Activated B cell treated with CpG ODN at 0.5 μM for 24 hours (primary cell): ENCODE measurements around the gene COA8. TPM values are rescaled to one million over a fixed set of nuclear protein-coding genes. Genes with fewer than 3 reads are reported as not detected.

Source experiments
- ATAC-seq: fragments of 200-7000 bp; cut with Tn5 transposase; one replicate; pipeline ENCODE4 v1.10.0; 2021; ENCODE audit warnings: low read depth, mild to moderate bottlenecking, moderate library complexity
- CTCF ChIA-PET: fragments of 350-600 bp; sonication (Branson Sonifier 250); formaldehyde crosslinking; loops from one replicate; lab custom pipeline; 2021; ENCODE audit warnings: antibody characterized with exemption; lab: Charles Lee
- POLR2A ChIA-PET: fragments of 350-600 bp; sonication (Branson Sonifier 250); formaldehyde crosslinking; loops from one replicate; lab custom pipeline; 2021; ENCODE audit warnings: antibody characterized with exemption; lab: Charles Lee
- DNase-seq: peaks from one replicate; pipeline ENCODE4 v3.0.0; 2022
- H3K27ac Mint-ChIP-seq: one replicate; pipeline ENCODE4 v1.8.0; 2020; ENCODE audit warnings: mixed read lengths
- H3K27me3 Mint-ChIP-seq: one replicate; pipeline ENCODE4 v1.8.0; 2021; ENCODE audit warnings: mixed read lengths
- H3K36me3 Mint-ChIP-seq: one replicate; pipeline ENCODE4 v1.8.0; 2021; ENCODE audit warnings: low read depth, mixed read lengths
- H3K4me1 Mint-ChIP-seq: one replicate; pipeline ENCODE4 v1.8.0; 2021; ENCODE audit warnings: mixed read lengths
- H3K4me3 Mint-ChIP-seq: one replicate; pipeline ENCODE4 v1.8.0; 2020; ENCODE audit warnings: mild to moderate bottlenecking, mixed read lengths
- H3K9me3 Mint-ChIP-seq: one replicate; pipeline ENCODE4 v1.8.0; 2020; ENCODE audit warnings: mixed read lengths
- CTCF ChIP-seq: fragments of 200-600 bp; IDR thresholded peaks from one replicate; pipeline ENCODE4 v1.8.0; 2022; ENCODE audit warnings: antibody characterized with exemption, mild to moderate bottlenecking
- intact Hi-C: fragments of 100-400 bp; cut with micrococcal nuclease; formaldehyde crosslinking; loops from one replicate; pipeline ENCODE4 v1.15.1; 2024
- total RNA-seq: library from RNA; stranded (reverse); gene quantifications from 2 replicates; pipeline ENCODE4 v1.2.3, GENCODE V29; 2022

The COA8 gene
- total RNA-seq: 28.4 and 28.8 TPM in 2 replicates

- peak; percentile 89 for DNase-seq
- H3K27ac Mint-ChIP-seq: peak within 1 kb of the TSS; percentile 79
- intact Hi-C loops: loop anchor here (1.0 to 10.0 kb wide), 6 partner anchors 35 to 282 kb away; partner anchors contain the start of genes EIF5, KLC1, MARK3 and PPP1R13B
- CTCF ChIA-PET: interaction anchor here (0.6 to 1.1 kb wide), 2 partner anchors 9 to 868 kb away, joined by 3 to 4 read pairs; no protein-coding TSS in a partner anchor
- H3K9me3 Mint-ChIP-seq: no peaks in the 10 kb centered on the region
- peaks cover 40% of the 10 kb centered on the region for H3K36me3 Mint-ChIP-seq
- no peaks in the 10 kb centered on the region for H3K27me3 Mint-ChIP-seq
- peak; percentile 79 for ATAC-seq
- peaks cover 52% of the 10 kb centered on the region for H3K4me1 Mint-ChIP-seq
- peak within 1 kb of the TSS; percentile 89 for H3K4me3 Mint-ChIP-seq
- no peak for TF ChIP-seq CTCF
- POLR2A ChIA-PET: interaction anchor here (0.7 to 2.1 kb wide), 8 partner anchors 33 to 228 kb away, joined by 3 to 15 read pairs (median 4); partner anchors contain the start of genes EIF5 and KLC1
Observed at GRCh38 chr14:103562429-103563225, at the start of gene COA8, which contains the start of gene BAG5. Gene COA8, plus strand, starts transcription at chr14:103562960. Its CDS starts 42 bp downstream, at chr14:103563002. Gene BAG5, minus strand, starts transcription at chr14:103562657. Its CDS starts 1,493 bp downstream, at chr14:103561164.

- intact Hi-C loops: no loop called here
- Mint-ChIP-seq H3K36me3 (peaks cover 14% of the 10 kb centered on the region), H3K4me3 (no peak overlapping the region), H3K4me1 (peaks cover 8% of the 10 kb centered on the region), H3K9me3 (no peaks in the 10 kb centered on the region), H3K27me3 (no peaks in the 10 kb centered on the region), H3K27ac (no peak overlapping the region)
- ATAC-seq (no peak), DNase-seq (no peak)
- ChIA-PET POLR2A (interaction anchor here (0.7 kb wide), 1 partner anchor 9 kb away, joined by 8 read pairs; no protein-coding TSS in a partner anchor), CTCF (interaction anchor here (1.6 kb wide), 1 partner anchor 34 kb away, joined by 5 read pairs; no protein-coding TSS in a partner anchor)
- TF ChIP-seq CTCF: no peak
Observed at GRCh38 chr14:103514596-103515421, 48.0 kb upstream of the COA8 start.

GRCh38 chr14:103516426-103517173 is 46.2 kb upstream of the COA8 start:
- no peak for TF ChIP-seq CTCF
- ChIA-PET POLR2A (no interaction called here), CTCF (interaction anchor here (1.0 to 1.6 kb wide), 2 partner anchors 29 to 32 kb away, joined by 3 to 5 read pairs; no protein-coding TSS in a partner anchor)
- Mint-ChIP-seq H3K27me3 (no peaks in the 10 kb centered on the region), H3K4me1 (peaks cover 10% of the 10 kb centered on the region), H3K27ac (no peak overlapping the region), H3K4me3 (no peak overlapping the region), H3K36me3 (peaks cover 6% of the 10 kb centered on the region), H3K9me3 (no peaks in the 10 kb centered on the region)
- intact Hi-C loops: no loop called here
- DNase-seq (no peak), ATAC-seq (no peak)

- no peak for ATAC-seq
- ChIA-PET CTCF (interaction anchor here (1.0 kb wide), 1 partner anchor 28 kb away, joined by 3 read pairs; no protein-coding TSS in a partner anchor), POLR2A (interaction anchor here (0.5 kb wide), 1 partner anchor 103 kb away, joined by 3 read pairs; no protein-coding TSS in a partner anchor)
- Mint-ChIP-seq H3K27me3 (no peaks in the 10 kb centered on the region), H3K4me1 (peaks cover 10% of the 10 kb centered on the region), H3K36me3 (peaks cover 6% of the 10 kb centered on the region), H3K27ac (no peak overlapping the region), H3K4me3 (no peak overlapping the region), H3K9me3 (no peaks in the 10 kb centered on the region)
- DNase-seq: no peak
- no peak for TF ChIP-seq CTCF
- intact Hi-C loops: no loop called here
Observed at GRCh38 chr14:103517174-103517566, 45.6 kb upstream of the COA8 start.
